GM13976 (cell line): ENCODE measurements around the gene TMEM198.

ENCODE experiments used
- DNase-seq: peaks from one replicate; pipeline ENCODE4 v3.0.0; 2012; ENCODE audit warnings: low spot score
- in situ Hi-C: fragments of 300-500 bp; cut with MboI; formaldehyde crosslinking; loops from one replicate; pipeline ENCODE4 v1.12.0; 2022; ENCODE audit warnings: low sequenced_read_pairs, mixed read lengths, inconsistent platforms; ENCODE audit not compliant: unreplicated experiment
- TF ChIP-seq, protein P1 (sequence below): IDR thresholded peaks from 2 replicates; pipeline ENCODE4 v1.5.1; 2012; ENCODE audit warnings: borderline replicate concordance, mild to moderate bottlenecking; ENCODE audit not compliant: insufficient read depth; ENCODE audit errors: extremely low read depth, missing control alignments, control extremely low read depth

Gene TMEM198

DNA sequence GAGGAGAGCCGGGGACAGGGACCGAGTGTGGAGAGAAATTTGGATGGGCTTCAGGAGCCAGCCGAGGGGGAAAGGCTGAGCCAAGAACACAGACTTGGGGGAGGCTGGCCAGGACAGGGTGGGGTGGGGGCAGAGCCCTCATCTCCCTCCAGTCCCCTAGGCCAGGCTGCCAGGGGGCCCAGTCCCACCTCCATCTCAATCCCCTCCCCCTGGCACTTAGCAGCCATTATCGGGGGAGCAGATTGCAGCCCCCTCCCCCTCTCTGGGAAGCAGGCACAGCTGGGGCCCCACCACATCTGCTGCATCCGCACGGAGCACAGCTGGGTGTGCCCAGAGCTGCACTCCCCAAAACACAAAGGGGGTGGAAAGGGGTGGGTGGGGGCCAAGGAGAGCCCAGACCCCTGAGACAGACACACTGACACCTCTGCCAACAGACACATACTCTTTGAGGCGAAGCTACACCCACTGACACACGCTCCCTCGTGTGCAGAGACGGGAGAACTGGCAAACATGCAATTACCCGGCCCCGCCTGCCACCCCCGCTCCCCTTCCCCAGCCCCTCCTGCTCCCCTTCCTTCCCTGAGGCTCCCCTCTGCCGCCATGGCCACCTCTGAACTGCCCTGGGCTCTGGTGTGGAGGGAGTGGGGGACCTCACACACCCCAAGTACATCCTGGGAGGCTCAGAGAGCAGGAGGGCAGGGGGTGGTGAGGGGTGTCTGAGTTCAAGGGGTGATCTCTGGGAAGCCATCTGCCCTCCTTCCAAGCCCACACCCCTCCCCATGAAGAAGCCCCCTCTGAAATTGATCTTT lies 34.7 kb upstream of the TMEM198 start:
- no peak for DNase-seq
- in situ Hi-C loops = no loop called here

DNA sequence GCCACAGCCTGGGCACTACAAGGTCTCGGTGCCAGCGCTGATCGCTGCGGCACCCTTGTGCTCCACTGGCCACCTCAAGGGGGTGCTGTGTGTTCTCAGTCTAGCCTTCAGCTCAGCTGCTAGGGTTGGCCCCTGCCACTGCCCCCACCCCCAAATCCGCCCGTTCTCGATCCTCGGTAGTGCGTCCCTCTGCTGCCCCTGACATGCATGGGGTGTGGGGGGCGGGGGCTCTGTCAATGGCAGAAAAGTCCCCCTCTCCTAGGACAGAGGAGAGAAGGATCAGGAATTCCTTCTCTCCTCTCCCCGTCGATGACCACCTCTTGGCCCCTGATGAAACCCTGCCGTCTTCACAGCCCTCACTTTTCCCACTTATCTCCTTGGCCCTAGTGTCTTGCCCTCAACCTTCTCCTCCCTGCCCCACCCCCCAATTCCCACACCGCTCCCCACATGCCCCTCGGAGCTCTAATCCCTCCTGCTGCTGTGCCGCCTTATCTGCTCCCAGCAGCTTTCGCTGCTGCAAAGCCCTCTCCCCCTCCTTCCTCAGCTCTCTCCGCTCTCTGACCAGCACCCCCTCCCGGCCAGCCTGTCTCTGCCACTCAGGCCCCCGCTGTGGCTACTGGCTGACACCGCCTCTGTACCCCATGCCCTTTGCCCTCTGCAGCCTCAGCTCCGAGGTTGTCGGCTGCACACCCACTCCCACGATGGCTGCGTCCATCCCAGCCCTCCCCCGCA lies 33.9 kb upstream of the TMEM198 start:
- peak; percentile 78 for DNase-seq
- TF ChIP-seq, protein P1, sequence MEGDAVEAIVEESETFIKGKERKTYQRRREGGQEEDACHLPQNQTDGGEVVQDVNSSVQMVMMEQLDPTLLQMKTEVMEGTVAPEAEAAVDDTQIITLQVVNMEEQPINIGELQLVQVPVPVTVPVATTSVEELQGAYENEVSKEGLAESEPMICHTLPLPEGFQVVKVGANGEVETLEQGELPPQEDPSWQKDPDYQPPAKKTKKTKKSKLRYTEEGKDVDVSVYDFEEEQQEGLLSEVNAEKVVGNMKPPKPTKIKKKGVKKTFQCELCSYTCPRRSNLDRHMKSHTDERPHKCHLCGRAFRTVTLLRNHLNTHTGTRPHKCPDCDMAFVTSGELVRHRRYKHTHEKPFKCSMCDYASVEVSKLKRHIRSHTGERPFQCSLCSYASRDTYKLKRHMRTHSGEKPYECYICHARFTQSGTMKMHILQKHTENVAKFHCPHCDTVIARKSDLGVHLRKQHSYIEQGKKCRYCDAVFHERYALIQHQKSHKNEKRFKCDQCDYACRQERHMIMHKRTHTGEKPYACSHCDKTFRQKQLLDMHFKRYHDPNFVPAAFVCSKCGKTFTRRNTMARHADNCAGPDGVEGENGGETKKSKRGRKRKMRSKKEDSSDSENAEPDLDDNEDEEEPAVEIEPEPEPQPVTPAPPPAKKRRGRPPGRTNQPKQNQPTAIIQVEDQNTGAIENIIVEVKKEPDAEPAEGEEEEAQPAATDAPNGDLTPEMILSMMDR = peak; percentile 70
- in situ Hi-C loops = no loop called here

More for the DNA sequence above, 34.7 kb upstream of the TMEM198 start:
- TF ChIP-seq, protein P1 = no peak

DNA sequence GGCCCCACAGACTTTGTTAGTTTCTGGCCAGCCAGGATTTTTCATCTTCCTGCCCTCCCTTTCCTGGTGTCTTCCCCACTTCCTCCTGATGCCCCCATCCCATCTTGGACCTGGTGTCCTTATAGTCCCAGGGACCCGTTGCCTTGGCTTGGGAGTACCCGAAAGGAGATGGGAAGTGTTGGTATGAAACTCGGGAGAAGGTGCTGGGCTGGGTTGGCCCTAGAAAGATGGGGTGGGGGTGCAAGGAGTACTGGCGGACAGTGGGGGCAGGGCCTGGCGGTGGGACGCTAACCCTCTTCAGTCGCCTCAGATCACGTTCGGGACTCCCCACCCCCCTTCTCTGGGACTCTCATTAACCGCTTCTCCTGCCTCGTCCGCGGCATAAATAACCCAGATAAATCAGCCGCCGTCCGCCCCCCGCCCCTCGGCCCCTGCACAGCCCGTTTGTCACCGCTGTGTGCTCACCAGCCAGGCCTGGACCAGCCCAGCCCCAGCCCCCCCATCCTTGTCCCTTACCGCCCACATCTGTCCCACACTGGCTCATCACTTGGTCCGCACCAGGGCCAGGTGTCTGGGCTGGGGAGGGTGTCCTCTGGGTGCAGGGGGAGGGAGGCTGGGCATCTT lies 33.2 kb upstream of the TMEM198 start:
- TF ChIP-seq, protein P1 = no peak
- in situ Hi-C loops = no loop called here
- no peak for DNase-seq

DNA sequence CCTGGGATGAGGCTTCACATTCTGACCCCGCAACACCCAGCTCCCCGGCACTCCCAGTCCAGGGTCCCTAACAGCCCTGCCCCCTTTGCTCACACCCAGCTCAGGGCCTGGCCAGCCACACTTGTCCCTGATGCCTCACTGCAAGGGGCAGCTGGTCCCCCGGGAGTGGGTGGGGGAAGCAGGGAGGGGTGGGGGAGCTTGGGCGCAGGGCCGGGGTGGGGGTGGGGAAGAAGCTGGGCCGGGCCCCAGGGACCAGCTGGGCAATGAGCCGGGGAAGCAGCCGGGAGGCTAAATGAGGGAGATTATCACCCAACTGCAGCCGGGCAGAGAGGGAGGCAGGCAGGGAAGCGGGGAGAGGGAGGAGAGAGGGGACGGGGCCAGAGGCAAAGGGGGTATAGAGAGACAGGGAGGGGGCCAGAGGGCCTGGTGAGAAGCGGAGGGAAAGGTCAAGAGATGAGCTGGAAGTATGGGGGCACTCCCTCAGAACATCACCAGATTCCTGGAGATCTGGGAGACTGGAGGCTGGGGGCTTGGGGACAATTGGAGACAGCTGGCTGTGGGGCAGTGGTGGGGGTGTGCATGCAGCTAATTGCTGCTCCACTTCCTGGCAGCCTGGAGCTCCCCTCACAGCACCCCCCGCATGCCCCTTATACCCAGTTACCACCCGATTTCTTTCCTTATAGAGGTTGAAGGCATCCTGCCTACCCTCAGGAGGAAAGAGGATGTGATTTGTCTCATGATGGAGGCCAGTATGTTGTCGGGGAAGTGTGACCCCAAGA lies 32.1 kb upstream of the TMEM198 start:
- in situ Hi-C loops = no loop called here
- DNase-seq = no peak
- TF ChIP-seq, protein P1 = no peak

DNA sequence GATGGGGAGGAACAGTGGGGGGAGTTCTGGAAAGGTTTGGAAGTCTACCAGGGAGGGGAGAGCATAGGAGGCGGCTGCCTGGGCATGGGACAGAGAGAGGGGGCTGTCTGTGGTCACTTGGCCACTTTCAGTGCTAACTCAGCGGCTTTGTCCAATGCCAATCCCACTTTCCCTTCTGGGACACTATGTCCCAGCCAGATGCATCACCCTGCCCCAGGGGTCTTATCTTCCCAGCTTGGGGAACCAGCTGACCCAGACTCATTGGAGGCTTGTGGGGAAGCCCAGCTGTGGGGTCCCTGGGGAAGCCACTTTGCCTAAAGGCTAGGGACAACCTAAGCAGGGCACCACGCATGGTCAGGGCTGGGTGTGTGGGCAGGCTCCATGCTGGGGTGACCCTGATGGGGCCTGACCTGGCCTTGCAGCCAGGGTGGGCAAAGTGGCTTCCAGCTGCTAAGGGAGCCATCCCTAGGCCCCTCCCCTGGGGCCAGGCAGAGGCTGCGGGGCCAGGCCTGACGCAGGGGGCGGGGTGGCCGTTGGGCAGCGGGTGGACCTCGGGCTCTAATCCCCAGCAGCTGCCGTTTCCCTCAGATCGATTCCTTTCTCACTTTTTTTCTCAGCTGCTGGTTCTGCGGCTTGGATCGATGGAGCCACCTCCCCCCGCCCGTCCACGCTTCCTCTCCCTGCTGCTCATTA lies 31.2 kb upstream of the TMEM198 start:
- TF ChIP-seq, protein P1 = no peak
- in situ Hi-C loops = no loop called here
- DNase-seq = no peak
